AG04450 (cell line): Measurements from ENCODE around the gene FAM170B. TPM values are rescaled to one million over a fixed set of nuclear protein-coding genes. Genes with fewer than 3 reads are reported as not detected.

Experiments used
- CTCF ChIA-PET: fragments of 300-600, 350-600 bp; formaldehyde crosslinking; extraction: SDS; loops from one replicate; lab custom pipeline; 2022; ENCODE audit warnings: antibody characterized with exemption, inconsistent platforms; lab: Charles Lee
- POLR2A ChIA-PET: fragments of 350-600 bp; formaldehyde crosslinking; extraction: SDS; loops from one replicate; lab custom pipeline; 2021; ENCODE audit warnings: antibody characterized with exemption, inconsistent platforms; lab: Yijun Ruan, JAX
- DNase-seq: peaks from one replicate; pipeline ENCODE4 v3.0.0-alpha.2; 2011; ENCODE audit warnings: low read depth, low spot score
- H3K27ac ChIP-seq: one replicate; pipeline ENCODE4 v1.5.1; 2012; ENCODE audit warnings: low read depth, low read length, control low read depth
- H3K27me3 ChIP-seq: one replicate; pipeline ENCODE4 v1.6.0; 2012; ENCODE audit warnings: low read length; ENCODE audit not compliant: control insufficient read depth, insufficient read depth
- H3K4me3 ChIP-seq: 2 replicates; pipeline ENCODE4 v1.5.1; 2011; ENCODE audit warnings: mild to moderate bottlenecking, low read depth, low read length, control low read depth
- H3K9me3 ChIP-seq: 2 replicates; pipeline ENCODE4 v1.5.1; 2012; ENCODE audit warnings: low read length; ENCODE audit not compliant: control insufficient read depth, insufficient read depth
- CTCF ChIP-seq: IDR thresholded peaks from 2 replicates; pipeline ENCODE4 v1.5.1; 2011; ENCODE audit warnings: low read depth, low read length, control low read depth, inconsistent platforms
- polyA plus RNA-seq: library from polyadenylated mRNA; depleted of rRNA; stranded (reverse); fragments of >200 nt; gene quantifications from 2 replicates; pipeline ENCODE4 v1.2.3, GENCODE V29; 2011

The FAM170B gene
- polyA plus RNA-seq, 1 experiment = not detected

GRCh38 chr10:49140304-49141177 is 6.7 kb upstream of the FAM170B start:
- Histone ChIP-seq H3K9me3 (no peaks in the 10 kb centered on the region), H3K27me3 (no peaks in the 10 kb centered on the region), H3K27ac (peak overlapping the region; percentile 96), H3K4me3 (no peak overlapping the region)
- TF ChIP-seq CTCF = no peak
- ChIA-PET CTCF (interaction anchor here (0.5 to 1.4 kb wide), 3 partner anchors 12 to 485 kb away, joined by 3 to 6 read pairs (median 3); no protein-coding TSS in a partner anchor), POLR2A (interaction anchor here (1.5 to 1.9 kb wide), 2 partner anchors 30 to 37 kb away, joined by 4 to 6 read pairs; no protein-coding TSS in a partner anchor)
- no peak for DNase-seq

DNA sequence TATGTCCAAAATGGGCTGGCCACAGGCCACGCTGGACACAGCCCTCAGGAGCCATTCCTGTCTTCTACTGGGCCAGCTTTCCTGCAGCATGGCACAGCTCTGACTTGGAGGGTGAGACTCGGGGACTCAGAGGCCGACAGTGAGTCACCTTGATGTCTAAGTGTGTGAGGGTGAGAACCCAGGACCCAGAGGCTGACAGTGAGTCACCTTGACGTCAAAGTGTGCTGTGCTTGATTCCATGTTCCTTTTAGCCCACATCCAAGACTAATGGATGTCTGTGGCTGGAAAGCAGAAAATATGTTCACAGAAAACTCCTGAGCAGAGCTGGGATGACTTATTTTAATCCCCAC is 6.0 kb upstream of the FAM170B start:
- ChIA-PET POLR2A (interaction anchor here (1.5 to 1.9 kb wide), 2 partner anchors 30 to 38 kb away, joined by 4 to 6 read pairs; no protein-coding TSS in a partner anchor), CTCF (interaction anchor here (0.5 to 2.0 kb wide), 3 partner anchors 13 to 484 kb away, joined by 3 to 9 read pairs (median 6); no protein-coding TSS in a partner anchor)
- TF ChIP-seq CTCF = no peak
- H3K4me3 ChIP-seq = no peak overlapping the region; the same call in 1 of the 2 replicates
- H3K27me3 ChIP-seq = no peaks in the 10 kb centered on the region
- no peaks in the 10 kb centered on the region for H3K9me3 ChIP-seq
- peak; percentile 79 for DNase-seq
- H3K27ac ChIP-seq = peak overlapping the region; percentile 96

DNA sequence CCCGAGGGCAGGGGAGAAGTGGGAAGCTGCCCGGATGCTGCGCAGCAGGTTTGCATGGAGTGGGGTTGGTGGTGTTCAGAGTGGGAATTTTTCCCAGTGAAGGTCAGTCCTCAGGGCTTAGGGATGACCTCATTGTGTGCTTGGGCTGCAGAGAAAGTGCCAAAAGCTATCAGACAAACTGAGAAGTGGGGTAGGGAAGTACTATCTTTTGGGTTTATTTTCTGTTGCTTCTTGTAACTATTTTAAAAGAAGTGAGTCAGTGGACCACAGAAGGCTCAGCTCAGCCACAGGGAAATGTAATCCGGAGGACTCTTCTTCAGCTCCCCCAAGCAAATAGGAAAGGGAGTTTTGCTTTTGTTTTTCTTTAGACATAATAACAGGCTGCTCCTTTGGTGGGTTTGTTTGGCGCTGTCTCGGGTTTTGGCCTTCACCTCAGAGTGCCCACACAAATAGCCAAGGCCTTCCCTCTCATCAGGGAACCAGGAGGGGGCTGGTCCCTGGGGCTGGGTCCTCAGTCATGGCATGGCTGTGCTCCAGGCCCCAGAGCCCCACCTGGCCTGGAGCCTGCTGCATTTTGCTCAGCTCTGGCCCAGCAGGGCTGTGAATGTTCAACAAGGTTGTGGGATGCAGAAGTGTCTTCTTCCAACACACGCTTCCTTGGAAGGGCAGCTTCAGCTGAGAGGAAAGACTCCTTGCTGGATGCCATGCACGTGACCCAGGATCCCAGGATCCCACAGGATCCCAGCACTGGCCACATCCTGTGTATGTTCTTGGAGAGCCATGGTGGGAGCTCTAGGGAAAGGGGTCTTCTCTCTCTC is 5.4 kb upstream of the FAM170B start:
- no peak for TF ChIP-seq CTCF
- ChIA-PET CTCF (interaction anchor here (0.7 to 2.0 kb wide), 2 partner anchors 23 to 483 kb away, joined by 3 to 9 read pairs; no protein-coding TSS in a partner anchor), POLR2A (interaction anchor here (1.5 to 1.9 kb wide), 2 partner anchors 29 to 38 kb away, joined by 4 to 6 read pairs; no protein-coding TSS in a partner anchor)
- Histone ChIP-seq H3K9me3 (no peaks in the 10 kb centered on the region), H3K27me3 (no peaks in the 10 kb centered on the region), H3K4me3 (no peak overlapping the region; the same call in 1 of the 2 replicates), H3K27ac (peak overlapping the region; percentile 96)
- peak; percentile 58 for DNase-seq

GRCh38 chr10:49138361-49138891 is 4.6 kb upstream of the FAM170B start:
- no peak for DNase-seq
- Histone ChIP-seq H3K27ac (peak overlapping the region; percentile 96), H3K27me3 (no peaks in the 10 kb centered on the region), H3K4me3 (no peak overlapping the region), H3K9me3 (no peaks in the 10 kb centered on the region)
- ChIA-PET POLR2A (interaction anchor here (1.9 kb wide), 1 partner anchor 39 kb away, joined by 6 read pairs; no protein-coding TSS in a partner anchor), CTCF (interaction anchor here (2.0 kb wide), 1 partner anchor 23 kb away, joined by 9 read pairs; no protein-coding TSS in a partner anchor)
- 0 out of 2 replicates have a peak, but pooled peaks have one; percentile 2 for TF ChIP-seq CTCF
